ENCODE measurements around the gene MAD1L1.

DNA sequence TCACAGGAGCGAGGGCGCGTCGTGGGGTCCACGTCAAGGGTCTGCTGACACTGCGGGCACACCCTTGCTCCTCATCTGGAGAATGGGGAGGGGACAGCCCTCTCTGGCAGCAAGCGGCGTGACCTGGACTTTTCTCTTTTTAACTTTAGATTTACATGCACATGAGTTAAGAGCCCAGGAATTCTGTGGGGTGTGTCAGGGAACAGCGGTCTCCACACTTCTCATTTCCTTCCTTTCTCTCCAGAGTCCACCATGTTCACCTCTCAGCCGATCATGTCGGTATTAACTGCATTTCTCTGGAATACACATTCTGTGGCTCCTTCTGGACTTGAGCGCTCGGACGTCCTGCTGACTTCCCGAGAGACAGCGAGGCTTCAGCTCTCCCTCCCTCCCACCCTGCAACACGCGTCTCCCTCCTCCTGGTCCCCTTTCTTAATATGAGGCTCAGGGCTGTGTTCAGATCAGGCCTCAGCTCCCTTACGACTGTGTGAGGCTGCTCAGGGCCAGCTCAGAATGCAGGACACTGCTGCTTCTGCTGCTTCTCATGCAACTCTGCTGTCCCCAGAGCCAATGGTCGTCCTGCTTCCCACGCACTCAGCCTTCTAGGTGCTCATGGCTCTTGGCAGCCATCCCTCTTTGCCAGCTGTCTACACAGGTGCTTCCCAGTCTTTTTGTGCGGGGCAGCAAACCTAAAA, 301.3 kb downstream of the MAD1L1 start:
- TF ChIP-seq, protein P1, sequence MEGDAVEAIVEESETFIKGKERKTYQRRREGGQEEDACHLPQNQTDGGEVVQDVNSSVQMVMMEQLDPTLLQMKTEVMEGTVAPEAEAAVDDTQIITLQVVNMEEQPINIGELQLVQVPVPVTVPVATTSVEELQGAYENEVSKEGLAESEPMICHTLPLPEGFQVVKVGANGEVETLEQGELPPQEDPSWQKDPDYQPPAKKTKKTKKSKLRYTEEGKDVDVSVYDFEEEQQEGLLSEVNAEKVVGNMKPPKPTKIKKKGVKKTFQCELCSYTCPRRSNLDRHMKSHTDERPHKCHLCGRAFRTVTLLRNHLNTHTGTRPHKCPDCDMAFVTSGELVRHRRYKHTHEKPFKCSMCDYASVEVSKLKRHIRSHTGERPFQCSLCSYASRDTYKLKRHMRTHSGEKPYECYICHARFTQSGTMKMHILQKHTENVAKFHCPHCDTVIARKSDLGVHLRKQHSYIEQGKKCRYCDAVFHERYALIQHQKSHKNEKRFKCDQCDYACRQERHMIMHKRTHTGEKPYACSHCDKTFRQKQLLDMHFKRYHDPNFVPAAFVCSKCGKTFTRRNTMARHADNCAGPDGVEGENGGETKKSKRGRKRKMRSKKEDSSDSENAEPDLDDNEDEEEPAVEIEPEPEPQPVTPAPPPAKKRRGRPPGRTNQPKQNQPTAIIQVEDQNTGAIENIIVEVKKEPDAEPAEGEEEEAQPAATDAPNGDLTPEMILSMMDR (IDR thresholded peaks at IDR 0.05; ENCODE audit: insufficient read depth, low read length, poor library complexity, severe bottlenecking): no peak
- no peak for TF ChIP-seq EZH2phosphoT487 (conservative IDR thresholded peaks at IDR 0.05; ENCODE audit: low read length)
